Measurements from ENCODE around the gene CACNA1A.

Gene CACNA1A

DNA sequence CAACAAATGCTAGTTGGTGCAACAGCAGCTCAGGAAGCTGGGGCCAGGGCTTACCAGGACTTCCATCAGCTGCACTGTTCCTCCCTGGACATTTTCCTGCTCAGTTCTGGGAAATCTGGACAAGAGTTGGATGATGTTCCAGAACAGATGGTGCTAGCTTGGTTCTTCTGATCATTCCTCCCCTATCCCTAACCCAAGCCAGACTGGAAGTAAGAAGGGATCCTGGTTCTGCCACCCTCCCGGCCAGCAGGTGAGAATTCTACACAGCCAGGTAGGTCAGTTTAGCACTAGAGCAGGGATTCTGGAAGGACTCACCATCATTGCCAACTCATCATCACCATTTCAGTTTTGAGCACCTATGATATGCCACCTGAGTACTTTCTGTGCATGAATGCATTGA is 30.2 kb downstream of the CACNA1A start:
- no peak for DNase-seq (ENCODE audit: low read depth)
- TF ChIP-seq, protein P1, sequence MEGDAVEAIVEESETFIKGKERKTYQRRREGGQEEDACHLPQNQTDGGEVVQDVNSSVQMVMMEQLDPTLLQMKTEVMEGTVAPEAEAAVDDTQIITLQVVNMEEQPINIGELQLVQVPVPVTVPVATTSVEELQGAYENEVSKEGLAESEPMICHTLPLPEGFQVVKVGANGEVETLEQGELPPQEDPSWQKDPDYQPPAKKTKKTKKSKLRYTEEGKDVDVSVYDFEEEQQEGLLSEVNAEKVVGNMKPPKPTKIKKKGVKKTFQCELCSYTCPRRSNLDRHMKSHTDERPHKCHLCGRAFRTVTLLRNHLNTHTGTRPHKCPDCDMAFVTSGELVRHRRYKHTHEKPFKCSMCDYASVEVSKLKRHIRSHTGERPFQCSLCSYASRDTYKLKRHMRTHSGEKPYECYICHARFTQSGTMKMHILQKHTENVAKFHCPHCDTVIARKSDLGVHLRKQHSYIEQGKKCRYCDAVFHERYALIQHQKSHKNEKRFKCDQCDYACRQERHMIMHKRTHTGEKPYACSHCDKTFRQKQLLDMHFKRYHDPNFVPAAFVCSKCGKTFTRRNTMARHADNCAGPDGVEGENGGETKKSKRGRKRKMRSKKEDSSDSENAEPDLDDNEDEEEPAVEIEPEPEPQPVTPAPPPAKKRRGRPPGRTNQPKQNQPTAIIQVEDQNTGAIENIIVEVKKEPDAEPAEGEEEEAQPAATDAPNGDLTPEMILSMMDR (IDR thresholded peaks at IDR 0.05; ENCODE audit: insufficient read depth, low read depth, low read length, missing control alignments), result no peak
- H3K4me3 ChIP-seq (ENCODE audit: low read depth, low read length), result no peak overlapping the region

DNA sequence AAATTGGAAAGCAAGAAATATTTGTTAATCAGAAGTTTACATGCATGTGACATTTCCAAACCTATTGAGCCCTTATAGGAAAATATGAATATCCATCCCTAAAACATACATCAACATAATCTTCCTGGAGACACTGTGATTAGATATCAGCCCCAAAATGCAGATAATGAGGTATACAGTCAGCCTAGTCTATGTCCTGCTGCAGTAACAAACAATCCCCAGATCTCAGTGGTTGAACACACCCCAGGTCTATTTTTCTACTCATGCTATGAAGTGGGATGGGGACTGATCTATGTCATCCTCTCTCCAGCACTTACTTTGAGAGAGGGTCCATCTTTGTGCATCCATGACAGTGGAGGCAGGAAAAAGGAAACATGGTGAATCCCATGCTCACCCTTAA is 31.2 kb downstream of the CACNA1A start:
- DNase-seq (ENCODE audit: low read depth), result no peak
- H3K4me3 ChIP-seq (ENCODE audit: low read depth, low read length), result no peak overlapping the region
- TF ChIP-seq, protein P1 (IDR thresholded peaks at IDR 0.05; ENCODE audit: insufficient read depth, low read depth, low read length, missing control alignments), result no peak

DNA sequence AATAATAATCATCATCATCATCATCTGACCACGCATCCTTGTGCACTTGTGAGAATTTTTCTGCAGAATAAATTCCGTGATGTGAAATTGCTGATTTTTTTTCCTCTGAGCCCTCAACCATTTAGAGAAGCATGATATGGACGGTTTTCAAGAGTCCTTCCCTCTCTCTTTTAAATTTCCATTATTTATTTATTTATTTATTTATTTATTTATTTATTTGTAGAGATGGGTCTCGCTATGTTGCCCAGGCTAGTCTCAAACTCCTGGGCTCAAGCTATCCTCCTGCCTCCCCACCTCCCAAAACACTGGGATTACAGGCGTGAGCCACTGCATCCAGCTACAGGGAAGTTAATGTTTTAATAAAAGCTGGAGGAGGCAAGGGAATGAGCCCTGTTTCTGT is 39.6 kb downstream of the CACNA1A start:
- DNase-seq (ENCODE audit: low read depth), result no peak
- TF ChIP-seq, protein P1 (IDR thresholded peaks at IDR 0.05; ENCODE audit: insufficient read depth, low read depth, low read length, missing control alignments), result no peak
- H3K4me3 ChIP-seq (ENCODE audit: low read depth, low read length), result no peak overlapping the region

DNA sequence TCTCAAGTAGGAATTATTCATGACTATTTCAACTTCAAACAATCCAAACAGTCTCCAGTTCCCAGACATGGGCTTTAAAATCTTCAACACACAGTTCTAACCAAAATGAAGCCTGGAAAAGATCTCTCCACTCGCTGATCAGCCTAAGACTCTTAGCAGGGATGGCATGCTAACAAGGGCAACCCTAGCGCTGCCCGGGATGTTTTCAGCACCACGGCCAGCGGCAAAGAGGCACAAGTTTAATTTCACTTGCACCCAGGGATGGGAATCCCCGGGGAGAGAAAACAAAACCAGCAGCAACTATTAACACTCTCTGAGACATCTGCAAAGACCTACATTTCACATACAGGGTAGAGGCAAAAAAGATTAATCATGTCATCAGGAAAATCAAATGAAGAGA is 43.0 kb downstream of the CACNA1A start:
- H3K4me3 ChIP-seq (ENCODE audit: low read depth, low read length), result no peak overlapping the region
- DNase-seq (ENCODE audit: low read depth), result peak; percentile 19
- TF ChIP-seq, protein P1 (IDR thresholded peaks at IDR 0.05; ENCODE audit: insufficient read depth, low read depth, low read length, missing control alignments), result no peak

DNA sequence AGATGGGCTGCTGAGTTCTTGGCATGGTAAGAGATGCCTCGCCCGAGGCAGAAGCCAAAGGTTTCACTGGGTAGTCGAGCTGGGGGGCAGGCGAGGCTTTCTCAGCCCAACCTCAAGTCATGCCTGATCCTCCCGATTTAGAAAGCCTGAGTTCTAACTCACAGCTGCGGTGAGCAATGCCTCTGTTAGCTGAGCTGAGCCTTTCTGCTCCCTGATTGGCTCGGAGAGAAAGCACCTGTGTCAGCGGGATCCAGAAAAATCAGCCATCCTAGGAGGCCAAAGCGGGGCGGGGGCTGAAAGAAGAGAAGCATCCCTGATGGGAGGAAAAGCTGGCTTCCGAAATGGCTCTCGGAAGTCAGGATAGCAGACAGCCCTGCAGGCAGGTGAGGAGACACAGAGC is 44.7 kb downstream of the CACNA1A start:
- TF ChIP-seq, protein P1 (IDR thresholded peaks at IDR 0.05; ENCODE audit: insufficient read depth, low read depth, low read length, missing control alignments), result no peak
- no peak for DNase-seq (ENCODE audit: low read depth)
- no peak overlapping the region for H3K4me3 ChIP-seq (ENCODE audit: low read depth, low read length)

DNA sequence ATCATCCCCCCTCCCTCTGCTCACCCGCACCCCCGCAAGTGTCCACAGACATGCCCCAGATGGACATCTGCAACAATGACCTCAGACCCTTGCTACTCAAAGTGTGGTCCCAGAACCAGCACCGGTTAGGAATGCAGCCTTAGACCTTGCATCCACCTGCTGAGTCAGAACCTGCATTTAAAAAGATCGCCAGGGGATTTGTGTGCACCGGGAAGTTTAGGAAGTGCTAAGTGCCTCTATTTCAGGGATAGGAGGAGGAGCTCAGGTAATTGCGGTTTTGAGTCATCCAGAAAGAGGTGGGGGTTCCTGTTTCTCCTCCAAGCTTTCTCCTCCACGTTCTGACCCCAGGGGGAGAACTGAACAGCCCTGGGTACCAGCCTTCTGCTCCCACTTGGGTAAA is 46.2 kb downstream of the CACNA1A start:
- H3K4me3 ChIP-seq (ENCODE audit: low read depth, low read length), result no peak overlapping the region
- TF ChIP-seq, protein P1 (IDR thresholded peaks at IDR 0.05; ENCODE audit: insufficient read depth, low read depth, low read length, missing control alignments), result no peak
- DNase-seq (ENCODE audit: low read depth), result no peak

DNA sequence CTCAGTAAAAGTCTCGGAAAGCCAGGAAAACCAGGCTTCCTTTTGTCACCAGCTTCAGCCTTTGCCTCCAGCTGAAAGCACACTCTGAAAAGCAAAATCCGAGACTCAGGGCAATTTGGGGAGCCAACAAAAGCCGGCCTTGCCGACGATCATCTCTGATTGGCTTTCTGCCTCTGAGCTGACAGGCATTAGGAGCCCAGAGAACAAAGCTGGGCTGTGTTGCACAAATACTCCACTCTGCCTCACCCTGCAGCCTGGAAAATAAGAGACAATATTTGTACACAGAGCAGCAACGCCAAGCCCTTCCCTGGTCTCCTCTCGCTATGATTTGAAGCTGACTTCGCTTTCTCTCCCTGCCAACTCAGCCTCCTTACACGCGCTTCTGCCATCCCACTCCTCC is 46.9 kb downstream of the CACNA1A start:
- no peak overlapping the region for H3K4me3 ChIP-seq (ENCODE audit: low read depth, low read length)
- TF ChIP-seq, protein P1 (IDR thresholded peaks at IDR 0.05; ENCODE audit: insufficient read depth, low read depth, low read length, missing control alignments), result no peak
- no peak for DNase-seq (ENCODE audit: low read depth)

Measured in GM12865 (cell line).